Spinal cord (tissue), 10 donors: ENCODE results near the gene UPK1B. TPM values are rescaled to one million over a fixed set of nuclear protein-coding genes. Genes with fewer than 3 reads are reported as not detected.
"Not testable (repeated sequence)": the region's sequence is repeated elsewhere in the genome, so short reads cannot be mapped to it uniquely, and the experiment has no call there.

Experiments used
- DNase-seq, 6 donors: peaks; one replicate each; pipeline versions ENCODE4 v3.0.0 to v3.0.0-alpha.2; 2013 to 2015; ENCODE audit warnings: low spot score in 6 of 6, low read depth in 4 of 6
- H3K27ac ChIP-seq: one replicate; pipeline ENCODE4 v1.5.1; 2013; ENCODE audit warnings: low read depth, low read length, control low read depth
- H3K27me3 ChIP-seq: one replicate; pipeline ENCODE4 v1.6.1; 2013; ENCODE audit warnings: low read length; ENCODE audit not compliant: control insufficient read depth, insufficient read depth
- H3K36me3 ChIP-seq: one replicate; pipeline ENCODE4 v1.6.1; 2013; ENCODE audit warnings: low read length; ENCODE audit not compliant: control insufficient read depth, insufficient read depth
- H3K4me1 ChIP-seq: one replicate; pipeline ENCODE4 v1.6.1; 2013; ENCODE audit warnings: low read length; ENCODE audit not compliant: control insufficient read depth, insufficient read depth
- H3K4me3 ChIP-seq: one replicate; pipeline ENCODE4 v1.5.1; 2013; ENCODE audit warnings: low read depth, low read length, control low read depth
- H3K9me3 ChIP-seq: one replicate; pipeline ENCODE4 v1.6.1; 2013; ENCODE audit warnings: low read length; ENCODE audit not compliant: control insufficient read depth, insufficient read depth
- WGBS: methylation state at CpG from one replicate; pipeline ENCODE4 v1.1.5; 2013; ENCODE audit warnings: missing lambda C conversion rate; ENCODE audit not compliant: insufficient coverage; 5-methylcytosine and 5-hydroxymethylcytosine counted together
- polyA plus RNA-seq, 2 donors: library from polyadenylated mRNA; unstranded; fragments of 120-200 nt; gene quantifications; one replicate each; pipeline ENCODE4 v1.2.1, GENCODE V29; 2013; ENCODE audit not compliant: insufficient read length in 2 of 2
- total RNA-seq, 2 donors: library from RNA; depleted of rRNA in 1 of 2; stranded (reverse); fragments of 120-200 nt in 1 of 2; fragments of >200 nt in 1 of 2; gene quantifications; one replicate each; pipeline versions ENCODE4 v1.2.3 to v1.2.4, GENCODE V29; 2013 to 2014
- donor health status: healthy.

The UPK1B gene
- total and polyA plus RNA-seq, 4 donors: 0.36 to 11.7 (median 2.6) TPM

GRCh38 chr3:119240591-119241434, 67.4 kb downstream of the UPK1B start, which contains the start of gene B4GALT4:
B4GALT4 (minus strand) TSS chr3:119240878; CDS start chr3:119230099, 10,779 bp downstream.
- Histone ChIP-seq H3K27me3 (no peaks in the 10 kb centered on the region), H3K27ac (peak within 1 kb of the TSS; percentile 76), H3K4me1 (peaks cover 10% of the 10 kb centered on the region), H3K4me3 (peak within 1 kb of the TSS; percentile 61), H3K36me3 (peaks cover 2% of the 10 kb centered on the region), H3K9me3 (no peaks in the 10 kb centered on the region)
- DNase-seq: peak; percentile 61 to 94 (median 74)
- WGBS: 0% methylated on average over 61 of the region's 70 CpGs

GRCh38 chr3:119242387-119243057, 69.1 kb downstream of the UPK1B start:
- H3K9me3 ChIP-seq, H3K4me3 ChIP-seq, H3K27me3 ChIP-seq, H3K27ac ChIP-seq, H3K4me1 ChIP-seq, H3K36me3 ChIP-seq, DNase-seq: not testable (repeated sequence)
- WGBS: 99% methylated on average over 22 of the region's 49 CpGs

- WGBS: no CpG with 5 or more reads among the region's 7 CpGs
- H3K4me3 ChIP-seq, H3K4me1 ChIP-seq, H3K9me3 ChIP-seq, DNase-seq, H3K36me3 ChIP-seq, H3K27me3 ChIP-seq, H3K27ac ChIP-seq: not testable (repeated sequence)
These were observed 69.7 kb downstream of the UPK1B start for GRCh38 chr3:119243058-119243529.

GRCh38 chr3:119243712-119244111, 70.3 kb downstream of the UPK1B start:
- H3K4me3 ChIP-seq: no peak overlapping the region
- peaks cover 2% of the 10 kb centered on the region for H3K9me3 ChIP-seq
- DNase-seq: peak in 1 of 6 donors; percentile 8
- no peak overlapping the region for H3K27ac ChIP-seq
- H3K27me3 ChIP-seq: no peaks in the 10 kb centered on the region
- H3K36me3 ChIP-seq: no peaks in the 10 kb centered on the region
- H3K4me1 ChIP-seq: peaks cover 10% of the 10 kb centered on the region

GRCh38 chr3:119245778-119246177, 72.4 kb downstream of the UPK1B start:
- Histone ChIP-seq H3K9me3 (peaks cover 2% of the 10 kb centered on the region), H3K27ac (no peak overlapping the region), H3K27me3 (no peaks in the 10 kb centered on the region), H3K4me3 (no peak overlapping the region), H3K4me1 (peaks cover 3% of the 10 kb centered on the region), H3K36me3 (no peaks in the 10 kb centered on the region)
- peak in 2 of 6 donors; percentile 17 to 30 for DNase-seq
- WGBS: 63% methylated on average over 2 of the region's 2 CpGs

Other genes starting within 250 kb of the UPK1B start
- gene IGSF11, start 138.8 kb upstream of the UPK1B start, total RNA-seq: 10 to 100 TPM; 13.6 to 41.7 TPM
- 10 to 100 TPM; 26.6 to 36.5 TPM for gene IGSF11, start 138.8 kb upstream of the UPK1B start, polyA plus RNA-seq
- gene TEX55, start 27.4 kb upstream of the UPK1B start, total RNA-seq: not detected
- gene TEX55, start 27.4 kb upstream of the UPK1B start, polyA plus RNA-seq: not detected
- gene B4GALT4, start 67.3 kb downstream of the UPK1B start, total RNA-seq: 10 to 100 TPM; 19.1 to 37.9 TPM
- gene B4GALT4, start 67.3 kb downstream of the UPK1B start, polyA plus RNA-seq: 10 to 100 TPM; 20.3 to 21.0 TPM
- gene ARHGAP31, start 120.8 kb downstream of the UPK1B start, total RNA-seq: 10 to 100 TPM; 15.0 to 27.9 TPM
- 10 to 100 TPM; 17.5 to 25.3 TPM for gene ARHGAP31, start 120.8 kb downstream of the UPK1B start, polyA plus RNA-seq